Effector CD4-positive, alpha-beta T cell (primary cell): Measurements from ENCODE around the gene RAB3GAP2.
"Not testable (repeated sequence)": the region's sequence is repeated elsewhere in the genome, so short reads cannot be mapped to it uniquely, and the experiment has no call there.

Experiments
- DNase-seq: peaks from one replicate; pipeline ENCODE4 v3.0.0-alpha.2; 2020

Gene RAB3GAP2

GRCh38 chr1:220281159-220281574, 8.9 kb upstream of the RAB3GAP2 start:
- no peak for DNase-seq

- no peak for DNase-seq
These were observed 8.0 kb upstream of the RAB3GAP2 start for GRCh38 chr1:220280249-220280648.

- no peak for DNase-seq
These were observed 6.7 kb upstream of the RAB3GAP2 start for GRCh38 chr1:220278991-220279390.

GRCh38 chr1:220275430-220275829, 3.2 kb upstream of the RAB3GAP2 start:
- no peak for DNase-seq

GRCh38 chr1:220274251-220274855, 2.1 kb upstream of the RAB3GAP2 start:
- DNase-seq = no peak

- DNase-seq = no peak
These were observed 513 bp upstream of the RAB3GAP2 start for GRCh38 chr1:220272841-220273090.

- no peak for DNase-seq
These were observed 577 bp downstream of the RAB3GAP2 start for GRCh38 chr1:220271706-220272046.

- DNase-seq = no peak
These were observed 3.2 kb downstream of the RAB3GAP2 start for GRCh38 chr1:220269036-220269435.

- DNase-seq = no peak
These were observed 4.6 kb downstream of the RAB3GAP2 start for GRCh38 chr1:220267630-220268029.

- DNase-seq = not testable (repeated sequence)
These were observed 12.0 kb downstream of the RAB3GAP2 start for GRCh38 chr1:220260228-220260627.

- DNase-seq = not testable (repeated sequence)
These were observed 12.5 kb downstream of the RAB3GAP2 start for GRCh38 chr1:220259756-220260155.

GRCh38 chr1:220256194-220256593, 16.1 kb downstream of the RAB3GAP2 start:
- DNase-seq = not testable (repeated sequence)

GRCh38 chr1:220255204-220255603, 17.0 kb downstream of the RAB3GAP2 start:
- no peak for DNase-seq

- DNase-seq = not testable (repeated sequence)
These were observed 19.0 kb downstream of the RAB3GAP2 start for GRCh38 chr1:220253290-220253689.

- DNase-seq = no peak
These were observed 21.0 kb downstream of the RAB3GAP2 start for GRCh38 chr1:220251272-220251671.

- no peak for DNase-seq
These were observed 21.6 kb downstream of the RAB3GAP2 start for GRCh38 chr1:220250681-220251080.

- no peak for DNase-seq
These were observed 22.7 kb downstream of the RAB3GAP2 start for GRCh38 chr1:220249522-220249921.

- DNase-seq = not testable (repeated sequence)
These were observed 23.5 kb downstream of the RAB3GAP2 start for GRCh38 chr1:220248715-220249265.

GRCh38 chr1:220245900-220246299, 26.4 kb downstream of the RAB3GAP2 start:
- DNase-seq = not testable (repeated sequence)

- no peak for DNase-seq
These were observed 28.3 kb downstream of the RAB3GAP2 start for GRCh38 chr1:220243947-220244346.

GRCh38 chr1:220241072-220241663, 31.1 kb downstream of the RAB3GAP2 start:
- DNase-seq = no peak

GRCh38 chr1:220239966-220240365, 32.3 kb downstream of the RAB3GAP2 start:
- DNase-seq = no peak

- no peak for DNase-seq
These were observed 33.0 kb downstream of the RAB3GAP2 start for GRCh38 chr1:220239213-220239612.

- DNase-seq = not testable (repeated sequence)
These were observed 36.0 kb downstream of the RAB3GAP2 start for GRCh38 chr1:220236278-220236677.

- no peak for DNase-seq
These were observed 36.8 kb downstream of the RAB3GAP2 start for GRCh38 chr1:220235462-220235861.
